ENCODE measurements around the gene ZSWIM7.
"Not testable (repeated sequence)": the region's sequence is repeated elsewhere in the genome, so short reads cannot be mapped to it uniquely, and the experiment has no call there.

Gene ZSWIM7

DNA sequence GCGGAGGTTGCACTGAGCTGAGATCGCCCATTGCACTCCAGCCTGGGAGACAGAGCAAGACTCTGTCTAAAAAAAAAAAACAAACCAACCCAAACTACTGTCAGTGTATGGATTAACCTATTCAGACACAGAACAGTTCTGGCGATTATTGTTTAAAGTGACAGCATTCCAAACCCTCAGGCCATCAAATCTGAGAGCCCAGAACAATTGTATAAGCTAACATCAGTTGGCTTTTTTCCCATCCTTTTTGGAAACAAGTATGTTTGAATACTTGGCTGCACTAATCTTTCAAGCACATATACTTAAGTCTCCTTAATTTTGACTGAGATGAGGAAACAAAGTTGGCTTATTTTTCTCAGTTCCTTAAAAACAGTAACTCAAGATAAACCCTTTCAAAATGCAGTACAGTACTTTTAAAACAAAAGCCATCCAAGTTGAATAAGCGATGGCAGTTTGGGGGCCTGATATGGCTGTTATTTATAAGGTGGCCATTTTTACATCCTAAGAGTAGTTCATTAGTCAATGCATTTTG, 1.4 kb downstream of the ZSWIM7 start:
- DNase-seq = no peak

DNA sequence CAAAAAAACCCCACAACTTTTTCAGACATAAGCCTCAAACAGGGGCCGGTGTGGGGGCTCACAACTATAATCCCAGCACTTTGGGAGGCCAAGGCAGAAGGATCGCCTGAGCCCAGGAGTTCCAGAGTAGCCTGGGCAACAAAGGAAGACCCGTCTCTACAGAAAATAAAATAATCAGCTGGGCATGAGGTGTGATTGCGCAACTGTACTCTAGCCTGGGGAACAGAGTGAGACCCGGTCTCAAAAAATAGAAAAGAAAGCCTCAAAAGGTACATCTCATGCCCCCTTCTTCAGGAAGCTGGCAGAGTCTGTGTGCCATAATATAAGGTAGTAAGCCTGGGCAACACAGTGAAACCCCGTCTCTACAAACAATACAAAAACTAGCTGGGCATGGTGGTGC, 3.2 kb downstream of the ZSWIM7 start:
- DNase-seq = no peak

GRCh38 chr17:15981646-15982580, 17.6 kb downstream of the ZSWIM7 start:
- no peak for DNase-seq

DNA sequence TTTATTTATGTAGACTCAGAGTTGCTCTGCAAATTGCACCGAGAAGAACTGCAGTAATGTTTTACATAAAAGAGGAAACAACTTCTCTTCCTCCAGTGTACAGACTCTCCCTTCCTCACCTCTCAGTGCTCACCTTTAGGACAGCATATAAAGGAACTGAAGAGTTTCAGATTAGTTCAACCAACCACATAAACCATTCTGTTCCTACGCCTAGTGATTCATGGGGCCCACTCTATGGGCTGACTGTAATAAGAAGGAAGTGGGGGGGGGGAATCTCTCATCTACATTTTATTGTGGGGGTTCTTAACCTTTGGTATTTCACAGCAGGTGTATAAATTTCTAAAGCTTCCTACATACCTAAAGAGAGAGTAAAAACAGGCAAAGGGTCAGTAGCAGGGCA, 18.3 kb downstream of the ZSWIM7 start:
- peak in 1 of 2 donors; percentile 43 for DNase-seq

- not testable (repeated sequence) for DNase-seq
Observed at GRCh38 chr17:15979013-15979412, 20.5 kb downstream of the ZSWIM7 start.

GRCh38 chr17:15978606-15979005, 20.9 kb downstream of the ZSWIM7 start:
- DNase-seq = no peak

GRCh38 chr17:15977894-15978293, 21.6 kb downstream of the ZSWIM7 start:
- DNase-seq = no peak

GRCh38 chr17:15973834-15974233, 25.7 kb downstream of the ZSWIM7 start:
- no peak for DNase-seq

DNA sequence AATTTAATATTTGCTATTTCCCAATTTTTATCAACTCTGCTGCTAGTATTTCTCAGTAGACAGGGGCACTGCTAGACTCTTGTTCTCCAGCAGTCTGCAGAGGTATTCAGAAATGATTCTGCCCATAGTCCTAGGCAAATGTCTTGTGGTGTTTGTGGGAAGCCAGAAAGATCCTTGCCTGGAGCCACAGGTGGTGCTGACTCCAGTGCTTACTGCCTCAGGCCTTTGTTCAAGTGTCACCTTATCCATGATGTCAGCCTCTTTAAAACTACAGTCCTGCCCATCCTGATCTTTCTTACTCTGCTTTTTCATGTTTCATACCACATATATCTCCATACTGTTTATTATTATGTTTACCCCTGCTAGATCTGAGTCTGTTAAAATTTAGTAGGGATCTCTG, 26.5 kb downstream of the ZSWIM7 start:
- DNase-seq = no peak

- DNase-seq = no peak
Observed at GRCh38 chr17:15972497-15972951, 27.0 kb downstream of the ZSWIM7 start.

DNA sequence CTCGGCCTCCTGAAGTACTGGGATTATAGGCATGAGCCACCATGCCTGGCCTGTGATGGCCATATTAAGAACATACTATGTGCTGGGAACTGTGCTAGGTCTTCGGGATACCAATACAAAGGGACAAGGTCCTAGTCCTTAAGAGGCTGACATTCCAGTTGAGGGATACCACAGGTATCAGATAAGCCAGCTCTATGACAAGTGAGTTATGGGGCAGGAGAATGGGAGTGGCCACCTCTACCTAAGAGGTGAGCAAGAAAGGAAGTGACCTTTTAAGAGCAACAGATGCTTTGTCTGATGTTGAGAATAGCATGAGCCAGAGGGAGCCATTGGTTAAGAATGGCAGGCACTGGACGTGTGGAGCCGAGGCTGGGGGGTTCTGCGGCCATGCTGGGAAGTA, 27.6 kb downstream of the ZSWIM7 start:
- DNase-seq = no peak

DNA sequence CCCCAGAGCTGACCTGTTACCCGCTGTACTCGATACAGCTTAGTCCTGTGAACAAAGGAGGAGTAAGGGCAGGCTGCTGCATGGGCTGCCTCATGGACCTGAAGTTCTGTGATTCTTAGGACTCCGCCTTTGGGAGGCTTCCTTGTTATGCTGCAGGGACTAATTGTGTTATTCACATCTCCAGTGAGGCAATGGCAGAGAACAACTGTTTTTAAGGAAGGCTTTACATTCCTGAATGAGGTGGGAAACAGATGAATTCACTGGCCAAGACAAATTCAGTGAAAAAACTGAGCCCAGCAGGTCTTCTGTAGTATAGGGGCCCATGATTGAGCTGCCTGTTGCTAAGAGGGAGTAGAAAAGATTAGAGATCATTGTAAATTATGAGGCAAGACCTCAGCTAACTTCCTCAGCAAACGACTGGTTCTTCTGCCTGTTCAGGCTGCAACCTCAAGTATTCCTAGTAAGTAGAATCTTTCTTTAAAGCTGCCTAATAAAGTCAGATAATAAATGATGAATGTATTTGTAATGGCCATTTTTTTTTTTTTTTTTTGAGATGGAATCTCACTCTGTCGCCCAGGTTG, 28.3 kb downstream of the ZSWIM7 start:
- DNase-seq = no peak

DNA sequence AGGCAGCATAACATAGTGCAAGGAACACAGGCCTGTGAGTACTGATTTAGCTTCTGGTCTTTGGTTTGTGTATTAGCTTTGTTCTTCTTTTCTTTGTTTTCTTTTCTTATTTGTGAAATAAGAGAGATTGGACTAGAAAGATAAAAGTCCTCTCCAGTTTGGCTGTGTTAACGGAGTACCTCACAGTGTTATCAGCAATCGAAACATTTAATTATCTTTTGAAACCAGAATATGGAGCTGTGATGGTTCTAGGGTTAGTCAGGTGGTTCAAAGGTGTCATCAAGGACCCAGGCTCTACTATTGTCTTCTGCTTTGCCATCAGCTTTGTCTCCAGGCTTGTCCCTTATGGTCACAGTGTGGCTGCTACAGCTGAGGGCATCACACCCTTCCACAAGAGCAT, 29.0 kb downstream of the ZSWIM7 start:
- DNase-seq = no peak

GRCh38 chr17:15969463-15969862, 30.0 kb downstream of the ZSWIM7 start:
- DNase-seq = no peak

GRCh38 chr17:15967706-15968399, 31.7 kb downstream of the ZSWIM7 start:
- no peak for DNase-seq

DNA sequence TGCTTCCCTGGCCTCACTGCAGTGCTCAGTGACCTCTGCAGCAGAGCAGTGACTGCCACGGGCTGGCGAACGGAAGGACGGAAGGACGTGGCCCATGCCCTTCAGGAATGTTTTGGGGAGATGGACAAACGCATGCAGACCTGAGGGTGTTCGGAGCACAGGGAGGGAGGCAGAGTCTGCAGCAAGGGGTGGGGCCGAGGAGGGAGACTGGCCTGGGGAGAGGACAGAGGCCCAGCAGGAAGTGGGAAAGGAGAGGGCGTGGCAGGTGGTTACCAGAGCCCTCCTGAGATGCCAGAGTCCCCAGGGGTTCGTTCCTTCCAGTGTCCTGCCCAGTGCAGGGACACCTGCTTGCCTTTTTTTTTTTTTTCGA, 32.6 kb downstream of the ZSWIM7 start:
- DNase-seq = no peak

- DNase-seq = no peak
Observed at GRCh38 chr17:15966183-15966878, 33.2 kb downstream of the ZSWIM7 start.

DNA sequence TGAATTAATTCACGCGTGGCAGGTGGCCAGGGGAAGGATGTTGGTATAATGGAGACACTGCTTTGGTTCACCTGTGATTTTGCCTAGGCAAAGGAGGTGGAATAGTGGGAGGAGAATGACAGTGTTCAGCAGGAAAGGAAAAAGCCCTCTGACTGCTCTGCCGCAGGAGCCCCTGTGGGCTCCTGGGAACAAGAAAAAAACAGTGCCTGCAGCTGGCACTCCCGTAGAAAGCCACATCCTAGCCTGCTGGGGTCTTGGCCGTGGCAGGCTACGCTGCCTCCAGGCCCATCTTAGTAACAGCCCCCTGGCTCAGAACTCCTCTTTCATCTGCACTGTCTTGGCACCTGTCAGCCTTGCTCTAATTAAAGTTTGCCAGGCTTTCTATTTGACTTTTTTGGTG, 34.0 kb downstream of the ZSWIM7 start:
- no peak for DNase-seq

DNA sequence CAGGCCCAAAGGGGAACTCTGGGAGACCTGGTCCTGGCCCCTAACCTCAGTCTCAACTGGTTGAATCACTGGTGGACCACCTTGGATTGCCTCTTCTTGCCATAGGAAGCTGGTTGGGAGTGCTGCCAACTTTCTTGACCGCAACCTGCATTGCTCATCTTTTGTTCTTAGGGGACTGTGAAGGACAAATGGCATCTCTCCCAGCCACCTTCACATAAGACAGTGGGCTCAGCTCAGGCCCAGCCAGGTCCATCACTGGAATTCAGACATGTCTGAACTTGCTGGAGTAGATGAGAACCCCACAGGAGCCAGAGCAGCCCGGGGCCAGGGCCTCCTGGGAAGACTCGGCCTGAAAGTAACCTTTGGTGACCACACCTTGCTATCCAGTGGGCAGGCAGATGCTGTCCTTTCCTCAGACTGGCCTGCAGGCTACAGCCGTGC, 35.8 kb downstream of the ZSWIM7 start:
- DNase-seq = no peak

GRCh38 chr17:15958484-15958854, 41.0 kb downstream of the ZSWIM7 start:
- no peak for DNase-seq

GRCh38 chr17:15957608-15958307, 41.7 kb downstream of the ZSWIM7 start:
- no peak for DNase-seq

DNA sequence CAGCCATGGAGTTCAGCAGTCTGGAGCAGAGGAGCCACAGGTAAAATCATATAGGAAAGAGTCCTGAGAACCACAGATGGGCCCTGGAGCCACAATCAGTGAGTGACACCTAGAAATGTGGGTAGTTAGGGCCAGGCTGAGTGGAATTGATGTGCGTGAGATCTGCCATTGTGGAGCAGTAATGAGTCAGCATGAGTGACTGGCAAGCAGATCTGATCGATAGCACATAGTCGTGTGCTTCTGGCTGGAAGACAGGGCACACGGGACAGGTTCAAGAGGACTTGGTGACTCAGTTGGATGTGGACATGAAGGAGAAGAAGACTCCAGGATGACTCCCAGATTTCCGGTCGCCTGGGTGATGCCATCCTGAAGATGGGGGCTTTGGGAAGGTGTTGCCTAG, 42.3 kb downstream of the ZSWIM7 start:
- DNase-seq = peak; percentile 33 to 41

Measured in stimulated activated CD4-positive, alpha-beta T cell treated with anti-CD3 and anti-CD28 coated beads, Interleukin-2, amount 100 ng/mL, for 24 hours (primary cell).